Activated T-helper 1 cell treated with anti-CD3 and anti-CD28 coated beads, Interleukin-12 subunit alpha, Interleukin-12 subunit beta, Interleukin-2, Interleukin-4 antibody, amounts not matched to agents 30 ng/mL and 10 ng/mL and 1 ng/mL, durations not matched to agents 14 hours and 24 hours and 36 hours (primary cell): ENCODE results near the gene ANKK1. TPM values are rescaled to one million over a fixed set of nuclear protein-coding genes. Genes with fewer than 3 reads are reported as not detected.

Experiments used
- DNase-seq: peaks from one replicate; pipeline ENCODE4 v3.0.0; 2021; ENCODE audit warnings: low spot score
- H3K27ac Mint-ChIP-seq: one replicate; pipeline ENCODE4 v1.8.0; 2021; ENCODE audit warnings: mild to moderate bottlenecking, mixed read lengths
- H3K27me3 Mint-ChIP-seq: one replicate; pipeline ENCODE4 v1.8.0; 2022; ENCODE audit warnings: mild to moderate bottlenecking, moderate library complexity, mixed read lengths; ENCODE audit not compliant: insufficient read depth
- H3K36me3 Mint-ChIP-seq: one replicate; pipeline ENCODE4 v1.8.0; 2021; ENCODE audit warnings: low read depth, mixed read lengths
- H3K4me1 Mint-ChIP-seq: one replicate; pipeline ENCODE4 v1.8.0; 2021; ENCODE audit warnings: low read depth, mixed read lengths
- H3K4me3 Mint-ChIP-seq: one replicate; pipeline ENCODE4 v1.8.0; 2021; ENCODE audit warnings: mild to moderate bottlenecking, moderate library complexity, mixed read lengths
- H3K9me3 Mint-ChIP-seq: one replicate; pipeline ENCODE4 v1.8.0; 2021; ENCODE audit warnings: mixed read lengths
- intact Hi-C: fragments of 100-400 bp; cut with micrococcal nuclease; formaldehyde crosslinking; loops from one replicate; pipeline ENCODE4 v1.15.1; 2024
- total RNA-seq: library from RNA; stranded (reverse); gene quantifications from 2 replicates; pipeline ENCODE4 v1.2.3, GENCODE V29; 2022

The ANKK1 gene
- total RNA-seq, 1 donor from 2014 or later, result not detected

DNA sequence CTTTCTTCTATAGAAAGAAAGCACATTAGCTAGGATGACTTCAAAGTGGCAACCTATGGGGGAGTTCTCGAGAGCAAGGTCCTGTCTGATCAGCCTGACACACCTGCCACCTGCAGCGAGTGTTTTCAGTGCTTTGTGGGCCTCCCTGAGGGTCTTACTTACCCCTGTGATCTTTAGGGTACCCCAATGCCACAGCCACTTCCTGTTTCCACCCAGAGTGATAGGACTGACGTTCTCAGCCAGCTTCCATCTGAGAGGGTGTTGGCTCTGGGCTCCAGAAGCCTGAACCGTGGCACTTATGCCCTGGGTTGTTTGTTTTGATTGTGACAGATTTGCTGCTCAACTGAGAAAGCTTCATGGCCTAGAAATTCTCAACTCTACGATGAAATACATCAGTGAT lies 21.7 kb upstream of the ANKK1 start:
- H3K4me1 Mint-ChIP-seq, result no peaks in the 10 kb centered on the region
- no peaks in the 10 kb centered on the region for H3K27me3 Mint-ChIP-seq
- intact Hi-C loops, result no loop called here
- no peaks in the 10 kb centered on the region for H3K36me3 Mint-ChIP-seq
- H3K9me3 Mint-ChIP-seq, result no peaks in the 10 kb centered on the region
- no peak overlapping the region for H3K4me3 Mint-ChIP-seq
- H3K27ac Mint-ChIP-seq, result no peak overlapping the region
- DNase-seq, result no peak

- H3K27me3 Mint-ChIP-seq, result no peaks in the 10 kb centered on the region
- no peak overlapping the region for H3K27ac Mint-ChIP-seq
- no peaks in the 10 kb centered on the region for H3K9me3 Mint-ChIP-seq
- no peak overlapping the region for H3K4me3 Mint-ChIP-seq
- no peaks in the 10 kb centered on the region for H3K36me3 Mint-ChIP-seq
- intact Hi-C loops, result no loop called here
- no peak for DNase-seq
- no peaks in the 10 kb centered on the region for H3K4me1 Mint-ChIP-seq
These were observed 18.2 kb upstream of the ANKK1 start for GRCh38 chr11:113369411-113369810.

DNA sequence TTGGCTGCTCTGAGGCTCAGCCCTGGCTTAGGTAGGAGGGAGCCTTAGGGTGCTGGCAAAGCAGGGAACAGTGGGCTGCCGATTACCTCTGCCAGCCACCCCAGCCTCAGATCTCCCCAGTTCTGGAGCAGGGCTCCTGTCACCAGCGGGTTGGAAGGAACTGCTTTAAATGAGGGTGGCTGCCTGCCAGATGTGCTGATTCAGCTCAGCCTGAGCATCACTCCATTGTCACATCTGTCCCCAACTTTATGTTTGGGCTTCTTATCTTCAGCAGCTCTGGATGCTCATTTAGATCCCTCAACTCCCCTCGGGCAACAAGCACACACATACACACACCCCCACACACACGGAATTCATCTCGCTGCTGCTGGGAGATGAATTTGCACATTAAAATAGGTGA lies 16.9 kb upstream of the ANKK1 start:
- H3K4me3 Mint-ChIP-seq, result no peak overlapping the region
- H3K9me3 Mint-ChIP-seq, result no peaks in the 10 kb centered on the region
- H3K36me3 Mint-ChIP-seq, result no peaks in the 10 kb centered on the region
- intact Hi-C loops, result no loop called here
- no peak overlapping the region for H3K27ac Mint-ChIP-seq
- H3K27me3 Mint-ChIP-seq, result no peaks in the 10 kb centered on the region
- H3K4me1 Mint-ChIP-seq, result no peaks in the 10 kb centered on the region
- no peak for DNase-seq

DNA sequence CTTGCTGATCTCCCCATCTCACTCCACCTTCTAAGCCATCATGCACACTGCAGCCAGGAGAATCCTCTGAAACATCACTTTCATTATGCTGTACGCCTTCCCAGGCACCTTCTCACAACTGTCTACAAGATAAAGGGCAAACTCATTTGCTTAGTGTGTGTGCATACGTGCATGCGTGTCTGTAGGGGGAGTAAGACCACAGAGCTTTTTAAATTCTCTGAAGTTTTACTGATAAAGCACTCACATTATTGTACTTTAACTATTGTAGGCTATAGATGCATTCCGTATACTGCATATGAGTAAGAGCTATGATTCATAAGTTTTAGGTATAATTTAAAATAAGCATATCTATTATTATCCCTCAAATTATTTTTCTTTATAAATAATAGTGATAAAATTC lies 15.3 kb upstream of the ANKK1 start:
- H3K4me3 Mint-ChIP-seq, result no peak overlapping the region
- H3K4me1 Mint-ChIP-seq, result no peaks in the 10 kb centered on the region
- no peak for DNase-seq
- H3K27ac Mint-ChIP-seq, result no peak overlapping the region
- no peaks in the 10 kb centered on the region for H3K36me3 Mint-ChIP-seq
- no peaks in the 10 kb centered on the region for H3K9me3 Mint-ChIP-seq
- intact Hi-C loops, result no loop called here
- no peaks in the 10 kb centered on the region for H3K27me3 Mint-ChIP-seq

- H3K4me1 Mint-ChIP-seq, result no peaks in the 10 kb centered on the region
- no peak for DNase-seq
- H3K27me3 Mint-ChIP-seq, result no peaks in the 10 kb centered on the region
- H3K9me3 Mint-ChIP-seq, result no peaks in the 10 kb centered on the region
- no peak overlapping the region for H3K4me3 Mint-ChIP-seq
- intact Hi-C loops, result no loop called here
- no peak overlapping the region for H3K27ac Mint-ChIP-seq
- H3K36me3 Mint-ChIP-seq, result no peaks in the 10 kb centered on the region
These were observed 14.3 kb upstream of the ANKK1 start for GRCh38 chr11:113373306-113373705.

DNA sequence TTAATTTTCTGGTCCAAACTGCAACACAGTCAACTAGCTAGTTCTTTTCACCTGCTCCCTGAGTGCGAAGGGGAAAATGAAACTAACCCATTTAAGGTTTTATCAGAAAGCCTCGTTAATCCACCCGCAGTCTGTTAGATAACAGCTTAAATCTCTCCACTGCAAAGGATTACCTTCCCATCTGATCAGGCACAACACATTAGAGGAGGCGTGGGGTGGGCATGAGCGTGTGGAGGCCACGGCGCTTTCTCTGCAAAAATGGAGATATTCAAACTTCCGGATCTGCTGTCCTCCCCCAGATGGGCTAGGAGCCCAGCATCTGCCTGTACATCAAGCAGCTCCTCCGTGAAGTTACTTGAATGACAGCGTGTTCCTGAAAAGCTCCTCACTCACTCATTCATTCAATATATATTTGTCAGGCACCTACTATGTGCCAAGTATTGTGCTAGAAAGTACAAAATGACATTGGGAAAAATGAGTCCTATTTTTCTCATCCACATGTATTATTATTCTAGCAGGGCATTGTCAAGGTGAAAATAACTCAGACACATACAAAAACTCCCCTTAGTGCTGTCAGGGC lies 13.5 kb upstream of the ANKK1 start:
- intact Hi-C loops, result no loop called here
- Mint-ChIP-seq H3K27me3 (no peaks in the 10 kb centered on the region), H3K9me3 (no peaks in the 10 kb centered on the region)

GRCh38 chr11:113375402-113375801 lies 12.2 kb upstream of the ANKK1 start:
- H3K4me3 Mint-ChIP-seq, result no peak overlapping the region
- no peaks in the 10 kb centered on the region for H3K36me3 Mint-ChIP-seq
- no peaks in the 10 kb centered on the region for H3K4me1 Mint-ChIP-seq
- H3K27me3 Mint-ChIP-seq, result peaks cover 2% of the 10 kb centered on the region
- intact Hi-C loops, result no loop called here
- H3K9me3 Mint-ChIP-seq, result peaks cover 5% of the 10 kb centered on the region
- no peak overlapping the region for H3K27ac Mint-ChIP-seq
- no peak for DNase-seq

More for the DNA sequence above, 13.5 kb upstream of the ANKK1 start:
- no peak overlapping the region for H3K4me3 Mint-ChIP-seq
- no peak overlapping the region for H3K27ac Mint-ChIP-seq
- H3K4me1 Mint-ChIP-seq, result no peaks in the 10 kb centered on the region
- H3K36me3 Mint-ChIP-seq, result no peaks in the 10 kb centered on the region
- no peak for DNase-seq

GRCh38 chr11:113376156-113376555 lies 11.4 kb upstream of the ANKK1 start:
- H3K36me3 Mint-ChIP-seq, result no peaks in the 10 kb centered on the region
- peaks cover 5% of the 10 kb centered on the region for H3K9me3 Mint-ChIP-seq
- intact Hi-C loops, result no loop called here
- no peak overlapping the region for H3K27ac Mint-ChIP-seq
- no peak overlapping the region for H3K4me3 Mint-ChIP-seq
- no peak for DNase-seq
- no peaks in the 10 kb centered on the region for H3K4me1 Mint-ChIP-seq
- H3K27me3 Mint-ChIP-seq, result peaks cover 2% of the 10 kb centered on the region

DNA sequence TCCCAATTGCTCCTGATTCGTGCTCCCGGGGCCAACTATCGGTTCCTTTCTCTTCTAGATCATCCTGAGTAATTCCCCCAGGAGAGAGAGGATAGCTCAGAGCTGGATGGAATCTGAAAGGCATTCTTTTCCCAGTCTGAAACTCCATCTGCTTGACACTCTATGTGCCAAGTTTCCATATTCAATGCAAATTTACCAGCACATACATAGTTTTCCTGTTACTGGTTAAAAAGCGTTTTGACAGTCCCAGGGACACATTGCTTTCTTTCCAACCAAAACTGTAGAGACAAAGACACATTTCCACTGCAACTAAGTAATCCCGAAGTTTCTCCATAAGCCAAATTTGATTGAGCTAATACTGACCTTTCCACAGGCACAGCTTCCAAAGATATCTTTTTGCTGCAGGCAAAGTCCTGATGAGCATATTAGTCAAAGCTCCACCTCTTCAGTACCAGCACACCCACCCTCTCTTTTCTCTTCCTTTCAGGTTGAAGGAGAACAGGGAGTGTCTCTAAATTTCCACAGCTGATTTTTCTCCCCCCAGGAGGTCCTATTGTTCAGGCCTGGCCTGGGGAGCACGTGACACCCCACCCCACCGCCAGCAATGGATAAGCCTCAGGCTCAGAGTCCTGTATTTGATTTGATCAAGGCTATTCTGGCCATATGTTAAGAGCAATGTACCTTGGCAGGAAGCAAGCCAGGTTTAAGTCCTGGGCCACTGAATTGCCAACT lies 9.7 kb upstream of the ANKK1 start:
- peaks cover 5% of the 10 kb centered on the region for H3K9me3 Mint-ChIP-seq
- no peak overlapping the region for H3K27ac Mint-ChIP-seq
- no peak for DNase-seq
- intact Hi-C loops, result no loop called here
- no peaks in the 10 kb centered on the region for H3K4me1 Mint-ChIP-seq
- H3K36me3 Mint-ChIP-seq, result no peaks in the 10 kb centered on the region
- peaks cover 4% of the 10 kb centered on the region for H3K27me3 Mint-ChIP-seq
- no peak overlapping the region for H3K4me3 Mint-ChIP-seq

DNA sequence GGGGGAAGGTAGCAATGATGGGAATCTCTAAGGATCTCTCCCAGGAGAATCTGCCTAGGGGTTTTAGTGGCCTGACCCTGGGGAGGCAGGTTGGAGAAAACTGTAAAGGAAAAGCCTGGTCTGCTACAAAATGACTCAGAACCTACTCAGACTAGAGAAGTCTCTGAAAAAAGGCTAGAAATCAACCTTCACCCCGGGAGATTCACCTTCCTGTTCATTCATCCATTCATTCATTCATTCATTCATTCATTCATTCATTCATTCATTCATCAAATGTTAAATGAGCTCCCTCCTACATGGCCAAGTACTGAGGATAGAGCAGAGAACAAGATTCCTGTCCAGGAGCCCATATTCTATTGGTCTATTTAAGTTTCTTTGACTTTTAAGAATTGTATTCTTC lies 8.9 kb upstream of the ANKK1 start:
- Mint-ChIP-seq H3K4me1 (no peaks in the 10 kb centered on the region), H3K4me3 (no peak overlapping the region), H3K36me3 (no peaks in the 10 kb centered on the region)

DNA sequence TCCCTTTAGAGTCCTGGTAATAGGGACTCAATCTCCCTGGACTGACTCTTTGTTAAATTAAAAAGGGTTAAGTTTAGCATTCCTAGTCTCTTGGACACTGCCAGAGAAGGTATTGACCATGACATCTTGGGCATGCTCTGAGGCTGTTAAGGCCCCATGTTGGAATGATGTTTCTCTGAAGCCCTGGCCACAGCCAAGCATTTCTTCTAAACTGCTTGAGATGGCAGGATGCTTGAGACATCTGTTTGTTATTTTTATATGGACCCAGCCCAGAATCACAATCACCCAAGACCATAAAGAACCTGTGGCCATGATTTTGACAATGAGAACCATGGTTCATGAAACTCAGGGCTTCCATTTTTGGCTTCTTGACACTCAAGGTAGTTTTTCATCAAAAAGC lies 5.5 kb upstream of the ANKK1 start:
- peaks cover 5% of the 10 kb centered on the region for H3K9me3 Mint-ChIP-seq
- no peak overlapping the region for H3K4me3 Mint-ChIP-seq
- H3K27me3 Mint-ChIP-seq, result peaks cover 9% of the 10 kb centered on the region

More for the DNA sequence above, 8.9 kb upstream of the ANKK1 start:
- Mint-ChIP-seq H3K27ac (no peak overlapping the region), H3K9me3 (peaks cover 5% of the 10 kb centered on the region), H3K27me3 (peaks cover 7% of the 10 kb centered on the region)
- no peak for DNase-seq
- intact Hi-C loops, result no loop called here

GRCh38 chr11:113384551-113384950 lies 3.0 kb upstream of the ANKK1 start:
- DNase-seq, result no peak
- intact Hi-C loops, result no loop called here
- peaks cover 5% of the 10 kb centered on the region for H3K9me3 Mint-ChIP-seq
- H3K27ac Mint-ChIP-seq, result no peak overlapping the region
- H3K4me3 Mint-ChIP-seq, result no peak overlapping the region
- peaks cover 10% of the 10 kb centered on the region for H3K27me3 Mint-ChIP-seq
- H3K36me3 Mint-ChIP-seq, result no peaks in the 10 kb centered on the region
- no peaks in the 10 kb centered on the region for H3K4me1 Mint-ChIP-seq

More for the DNA sequence above, 5.5 kb upstream of the ANKK1 start:
- H3K27ac Mint-ChIP-seq, result no peak overlapping the region
- intact Hi-C loops, result no loop called here
- no peaks in the 10 kb centered on the region for H3K4me1 Mint-ChIP-seq
- no peak for DNase-seq
- H3K36me3 Mint-ChIP-seq, result no peaks in the 10 kb centered on the region

GRCh38 chr11:113385749-113386148 lies 1.8 kb upstream of the ANKK1 start:
- H3K27me3 Mint-ChIP-seq, result peaks cover 10% of the 10 kb centered on the region
- DNase-seq, result no peak
- intact Hi-C loops, result no loop called here
- H3K9me3 Mint-ChIP-seq, result no peaks in the 10 kb centered on the region
- no peaks in the 10 kb centered on the region for H3K36me3 Mint-ChIP-seq
- no peak overlapping the region for H3K4me3 Mint-ChIP-seq
- H3K27ac Mint-ChIP-seq, result no peak overlapping the region
- no peaks in the 10 kb centered on the region for H3K4me1 Mint-ChIP-seq
